ENCODE results near the gene WDR19.

Gene WDR19

GRCh38 chr4:39303871-39304270, 121.5 kb downstream of the WDR19 start:
- DNase-seq (ENCODE audit: low read depth): no peak

- no peak for DNase-seq (ENCODE audit: low read depth)
These were observed 122.3 kb downstream of the WDR19 start for GRCh38 chr4:39304651-39305050.

GRCh38 chr4:39305912-39306677, 123.8 kb downstream of the WDR19 start:
- DNase-seq (ENCODE audit: low read depth): no peak

- no peak for DNase-seq (ENCODE audit: low read depth)
These were observed 126.3 kb downstream of the WDR19 start for GRCh38 chr4:39308611-39309010.

GRCh38 chr4:39312816-39313215, 130.5 kb downstream of the WDR19 start:
- no peak for DNase-seq (ENCODE audit: low read depth)

GRCh38 chr4:39319676-39320075, 137.3 kb downstream of the WDR19 start:
- no peak for DNase-seq (ENCODE audit: low read depth)

GRCh38 chr4:39320381-39321115, 138.2 kb downstream of the WDR19 start:
- no peak for DNase-seq (ENCODE audit: low read depth)

- no peak for DNase-seq (ENCODE audit: low read depth)
These were observed 141.5 kb downstream of the WDR19 start for GRCh38 chr4:39323821-39324220.

- DNase-seq (ENCODE audit: low read depth): no peak
These were observed 142.1 kb downstream of the WDR19 start for GRCh38 chr4:39324446-39324845.

- DNase-seq (ENCODE audit: low read depth): no peak
These were observed 142.7 kb downstream of the WDR19 start for GRCh38 chr4:39324897-39325613.

GRCh38 chr4:39326468-39326977, 144.2 kb downstream of the WDR19 start:
- no peak for DNase-seq (ENCODE audit: low read depth)

- no peak for DNase-seq (ENCODE audit: low read depth)
These were observed 148.0 kb downstream of the WDR19 start for GRCh38 chr4:39330353-39330752.

- no peak for DNase-seq (ENCODE audit: low read depth)
These were observed 148.9 kb downstream of the WDR19 start for GRCh38 chr4:39331191-39331590.
